GM04504 (cell line): Measurements from ENCODE around the gene ZNF385B.

ENCODE experiments used
- DNase-seq: peaks from one replicate; pipeline ENCODE4 v3.0.0-alpha.2; 2012; ENCODE audit warnings: low read depth

ZNF385B gene

DNA sequence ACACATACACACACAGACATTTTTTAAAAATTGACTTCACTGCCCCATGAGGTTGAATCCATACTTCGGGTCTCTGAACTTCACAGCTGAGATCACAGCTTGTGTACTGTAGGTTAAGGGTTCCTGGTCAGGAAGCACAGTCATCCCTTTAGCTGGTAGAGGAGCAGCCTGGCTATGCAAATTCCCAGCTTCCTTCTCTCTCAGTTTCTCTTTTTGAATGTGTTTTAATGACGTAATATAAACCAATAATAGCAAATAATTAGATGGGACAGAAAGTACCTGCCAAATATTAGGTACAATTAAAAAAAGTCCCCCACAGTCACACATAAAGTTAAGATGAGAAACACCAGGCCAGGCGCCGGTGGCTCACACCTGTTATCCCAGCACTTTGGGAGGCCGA is 178.7 kb downstream of the ZNF385B start:
- no peak for DNase-seq

DNA sequence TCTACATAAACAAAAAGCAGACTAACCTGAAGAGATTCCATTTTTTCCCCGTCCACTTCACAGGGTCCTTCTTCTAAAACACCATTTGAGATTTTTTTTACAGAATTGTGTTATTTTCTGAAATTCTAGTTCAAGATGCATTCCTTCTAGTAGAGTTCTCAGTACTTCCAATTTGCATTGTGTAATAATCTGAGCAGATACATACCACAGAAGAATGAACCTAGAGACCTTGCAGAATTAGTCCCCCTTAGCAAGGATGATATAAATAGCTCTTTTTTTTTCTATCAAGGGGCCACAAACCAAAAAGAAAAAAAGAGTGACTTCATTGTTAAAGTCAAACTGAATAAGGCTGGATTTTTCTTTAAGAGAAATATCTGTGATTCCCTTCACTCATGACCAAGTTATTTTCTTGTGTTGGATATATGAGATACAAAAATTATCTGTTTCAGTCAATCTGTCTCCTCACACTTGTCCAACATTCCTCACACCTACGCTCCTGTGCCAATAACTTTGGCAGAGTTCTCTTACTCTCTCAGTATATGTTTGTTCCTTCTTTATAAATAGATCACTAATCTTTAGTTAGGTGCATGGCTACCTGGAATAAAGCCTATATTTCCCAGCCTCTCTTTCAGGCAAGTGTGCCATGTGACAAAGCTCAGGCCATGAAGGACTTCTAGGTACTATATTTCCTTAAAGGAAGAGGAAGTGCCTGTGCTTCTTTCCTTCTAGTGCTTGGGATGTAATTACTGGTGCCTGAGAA is 183.5 kb downstream of the ZNF385B start:
- no peak for DNase-seq

DNA sequence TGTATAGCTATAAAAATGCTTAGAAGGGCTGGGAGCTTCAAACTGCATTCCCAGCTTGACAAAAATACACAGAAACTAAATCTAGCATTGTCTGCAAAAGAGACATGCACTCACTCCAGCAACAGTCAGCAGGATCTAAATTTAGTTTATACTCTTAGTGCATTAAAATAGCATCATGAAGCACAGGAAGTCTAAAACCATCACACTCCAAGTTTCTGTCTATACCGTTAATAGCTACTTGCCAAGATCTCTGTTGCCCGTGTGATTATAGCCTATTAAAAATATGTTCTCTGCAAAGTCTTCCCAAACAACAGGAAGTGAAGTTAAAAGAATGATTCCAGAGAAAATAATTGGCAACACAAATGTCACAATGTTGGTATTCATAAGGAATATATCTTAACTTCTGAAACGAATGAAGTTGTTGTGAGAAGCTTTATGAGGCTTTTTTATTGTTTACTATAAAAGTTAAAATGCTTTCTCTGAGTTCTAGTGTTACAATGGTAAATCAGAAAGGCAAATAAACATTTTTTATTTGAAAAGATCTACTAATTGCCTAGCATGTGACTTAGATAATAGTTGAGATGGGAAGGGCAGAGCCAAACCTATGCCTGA is 184.2 kb downstream of the ZNF385B start:
- peak; percentile 32 for DNase-seq

DNA sequence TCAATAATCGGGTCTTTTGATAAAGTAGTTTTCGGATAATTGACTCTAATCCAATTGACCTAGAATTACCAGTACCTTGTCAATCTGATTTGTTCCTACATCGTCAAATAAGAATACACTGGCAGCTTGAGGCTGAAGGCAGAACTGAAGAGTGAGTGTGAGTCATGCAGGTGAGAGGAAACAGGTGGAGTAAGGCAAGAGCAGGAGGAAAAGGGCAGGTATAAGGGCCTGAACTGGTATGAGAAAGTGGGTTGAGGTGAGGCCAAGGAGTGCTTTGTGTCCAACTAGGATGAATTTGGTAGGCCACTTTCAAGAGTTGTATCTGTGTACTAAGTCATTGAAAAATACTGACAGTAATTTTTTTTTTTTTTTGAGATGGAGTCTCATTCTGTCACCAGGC is 186.0 kb downstream of the ZNF385B start:
- no peak for DNase-seq

DNA sequence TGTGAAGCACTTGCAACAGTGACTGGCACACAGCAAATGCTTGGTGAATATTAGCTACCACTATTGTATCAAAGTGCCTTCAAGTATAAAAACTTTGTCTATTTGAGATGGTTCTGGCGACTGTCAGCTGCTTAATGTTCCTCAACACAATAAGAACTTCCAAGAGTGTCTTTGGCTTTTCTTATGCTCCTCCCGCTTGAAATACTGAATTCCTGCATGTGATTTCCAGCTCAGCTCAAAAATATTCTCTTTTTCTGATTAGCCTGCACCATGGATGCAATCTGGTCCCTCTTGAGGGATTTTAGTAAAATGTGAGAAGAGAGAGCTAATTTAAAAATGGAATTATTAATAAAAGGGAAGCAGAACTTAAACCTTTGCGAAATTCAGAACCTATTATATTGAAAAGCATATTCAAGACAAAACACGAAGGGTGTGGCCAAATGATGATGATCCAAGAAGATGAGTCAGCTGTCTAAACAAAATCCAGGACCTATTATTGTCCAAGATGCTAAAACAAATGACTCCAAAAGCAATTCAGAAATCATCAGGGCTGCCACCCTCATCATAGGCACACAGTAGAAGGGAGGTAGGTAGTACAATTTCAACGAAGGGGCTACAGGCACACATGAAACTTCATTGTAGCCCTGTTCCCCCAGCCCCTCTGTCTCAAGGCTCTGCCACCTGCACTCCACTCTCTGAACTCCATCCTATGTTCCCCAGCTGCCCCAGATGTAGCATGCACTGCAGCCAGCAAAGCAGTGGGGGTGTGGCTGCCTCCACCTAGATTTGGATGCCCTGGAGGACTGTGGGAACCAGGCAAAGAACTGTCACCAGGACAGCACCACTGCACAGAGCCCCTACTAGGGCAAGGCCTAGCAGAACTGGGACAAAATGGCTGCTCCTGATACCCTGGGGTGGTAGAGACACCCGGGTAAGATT is 190.1 kb downstream of the ZNF385B start:
- DNase-seq, result no peak

DNA sequence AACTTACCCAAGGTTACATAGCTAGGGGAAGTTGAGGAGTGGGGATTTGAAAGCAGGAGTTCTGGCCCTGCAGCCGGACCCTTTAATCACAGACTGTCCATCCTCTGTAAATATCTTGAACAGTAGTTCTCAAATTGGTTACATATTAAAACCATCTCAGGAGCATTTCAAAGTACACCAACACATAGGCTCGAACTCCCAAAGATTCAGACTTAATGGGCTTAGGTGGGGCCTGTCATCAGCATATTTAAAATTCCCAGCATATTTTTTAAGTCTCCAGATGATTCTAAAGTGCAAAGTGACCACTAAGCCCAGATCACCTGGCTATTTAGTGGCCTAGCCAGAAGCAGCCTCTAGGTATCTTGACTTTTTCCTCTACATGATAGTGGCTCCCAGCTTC is 192.2 kb downstream of the ZNF385B start:
- no peak for DNase-seq

DNA sequence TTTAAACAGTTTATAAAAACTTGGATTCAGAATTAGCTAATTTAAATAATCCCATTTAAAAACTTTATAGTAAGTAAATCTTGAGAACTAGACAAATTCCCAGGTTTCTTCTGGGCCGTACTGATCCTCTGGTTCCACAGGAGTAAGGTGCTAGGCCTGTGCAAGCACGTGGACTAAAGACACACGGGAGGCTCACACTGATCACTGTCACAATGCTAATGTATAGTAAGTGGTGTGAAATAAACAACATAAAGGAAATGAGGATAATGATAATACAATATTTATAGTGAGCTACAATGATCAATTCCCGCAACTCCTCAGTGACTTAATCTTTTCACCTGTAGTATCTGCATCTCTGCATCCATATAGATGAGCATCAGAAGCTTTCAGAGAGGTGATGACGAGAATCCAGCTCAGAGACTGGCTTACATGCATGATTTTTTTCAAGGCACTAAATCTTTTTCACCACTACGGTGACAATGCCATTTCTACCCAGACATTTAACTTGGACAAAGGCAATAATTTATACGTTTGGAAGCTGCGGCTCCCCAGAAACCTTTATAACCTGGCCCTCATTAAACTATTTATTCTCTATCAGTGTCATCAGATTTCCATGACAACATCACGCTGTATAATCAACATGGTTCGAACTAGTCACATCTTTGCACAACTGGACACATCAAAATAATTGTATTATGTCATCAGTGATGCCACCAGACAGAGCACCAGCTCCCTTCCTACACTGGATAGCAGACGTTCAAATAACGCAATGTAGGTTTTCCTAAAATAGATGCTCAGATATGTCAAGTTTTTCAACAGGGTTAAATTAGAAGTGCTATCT is 196.2 kb downstream of the ZNF385B start:
- no peak for DNase-seq

DNA sequence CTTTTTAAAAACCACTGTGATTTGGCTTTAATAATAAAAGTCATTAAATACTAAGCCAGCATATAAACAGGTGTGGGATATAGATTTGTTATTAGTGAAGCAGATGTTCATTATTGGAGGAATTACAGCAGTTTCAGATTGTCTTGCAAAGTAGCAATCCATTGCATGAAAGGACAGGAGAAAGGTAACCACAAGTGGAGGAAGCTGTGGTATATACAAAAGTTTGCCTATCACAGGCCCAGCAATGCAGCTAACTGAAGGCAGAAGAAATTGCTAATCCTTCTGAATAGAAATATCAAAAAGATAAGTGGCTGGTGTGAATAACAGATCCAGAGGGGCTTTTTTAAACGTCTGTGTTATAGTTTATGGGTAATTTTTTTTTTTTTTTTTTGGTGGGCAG is 199.4 kb downstream of the ZNF385B start:
- DNase-seq, result no peak

DNA sequence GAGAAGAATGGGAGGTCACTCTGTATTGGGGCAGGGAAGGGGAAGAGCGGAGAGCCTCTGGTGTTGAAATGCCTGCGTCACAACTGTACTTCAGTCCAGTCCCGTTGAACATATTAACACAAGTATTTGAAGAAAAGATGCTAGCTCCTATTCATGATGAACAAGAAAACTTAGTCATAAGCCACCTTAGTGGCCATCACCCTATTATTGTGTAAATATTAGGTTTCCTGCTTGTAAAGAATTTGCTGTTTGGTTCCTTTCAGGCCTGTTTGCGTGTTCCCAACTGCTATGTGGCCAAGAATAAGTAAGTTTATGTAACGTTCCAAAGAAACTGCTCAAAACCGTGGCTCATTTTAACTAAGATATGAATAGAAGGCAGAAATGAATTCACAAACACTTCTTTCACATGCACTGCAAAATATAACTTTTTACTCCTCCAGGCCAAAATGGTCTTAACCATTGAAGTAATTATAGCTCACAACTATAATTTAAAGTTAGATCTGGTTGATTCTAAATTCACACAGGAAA is 204.3 kb downstream of the ZNF385B start:
- DNase-seq, result no peak

DNA sequence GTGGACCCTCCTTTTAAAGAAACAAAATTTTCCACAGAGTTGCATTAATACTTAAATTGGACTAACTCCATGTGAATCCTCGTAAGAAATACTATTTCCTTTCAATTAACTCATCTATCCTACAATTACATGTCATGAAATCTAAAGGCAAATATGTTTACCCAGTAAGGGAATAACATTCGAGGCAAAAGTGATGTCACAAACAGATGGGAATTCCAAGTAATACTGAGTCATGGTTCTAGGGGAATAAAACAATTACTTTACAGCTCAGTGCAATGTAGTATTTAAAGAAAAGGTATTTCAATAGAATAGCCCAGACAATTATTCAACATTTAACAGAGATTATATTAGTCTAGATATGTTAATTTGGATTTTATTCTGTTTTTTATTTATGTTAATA is 205.8 kb downstream of the ZNF385B start:
- no peak for DNase-seq

DNA sequence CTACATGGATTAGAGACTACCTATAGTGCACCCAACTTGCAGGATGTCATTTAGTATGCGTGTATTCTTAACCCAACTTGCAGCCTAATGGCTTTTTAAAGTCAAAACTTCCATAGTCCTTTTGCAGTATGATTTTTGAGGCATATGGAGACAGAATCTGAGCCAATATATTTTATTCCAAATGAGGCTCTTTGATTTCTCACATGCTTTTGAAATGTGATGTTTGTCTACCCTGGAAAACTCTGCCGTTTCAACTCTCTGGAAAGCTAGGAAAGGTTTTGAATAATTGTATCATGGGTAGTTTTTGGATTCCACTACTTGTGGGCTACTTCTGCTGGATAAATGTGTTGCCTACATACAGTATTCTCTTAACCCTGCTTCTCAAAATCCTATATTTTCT is 206.6 kb downstream of the ZNF385B start:
- DNase-seq, result no peak

DNA sequence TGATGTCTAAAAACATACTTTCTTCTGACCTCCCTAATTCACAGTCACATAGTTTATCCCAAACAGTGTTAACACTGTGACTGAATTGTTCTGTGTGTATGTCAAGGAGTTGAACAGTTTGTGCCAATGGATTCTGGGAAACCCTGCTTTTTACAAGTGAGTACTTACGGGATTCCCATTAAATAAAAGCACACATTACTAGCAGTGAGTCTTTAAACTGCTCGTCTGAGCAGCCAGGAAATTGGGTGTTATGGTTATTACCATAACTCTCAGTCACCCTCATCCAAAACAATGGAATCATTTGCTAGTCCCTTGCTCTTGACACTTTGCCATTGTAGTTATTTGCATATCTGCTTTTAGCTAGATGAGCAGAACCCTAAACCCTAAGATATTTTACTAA is 209.1 kb downstream of the ZNF385B start:
- DNase-seq, result no peak

DNA sequence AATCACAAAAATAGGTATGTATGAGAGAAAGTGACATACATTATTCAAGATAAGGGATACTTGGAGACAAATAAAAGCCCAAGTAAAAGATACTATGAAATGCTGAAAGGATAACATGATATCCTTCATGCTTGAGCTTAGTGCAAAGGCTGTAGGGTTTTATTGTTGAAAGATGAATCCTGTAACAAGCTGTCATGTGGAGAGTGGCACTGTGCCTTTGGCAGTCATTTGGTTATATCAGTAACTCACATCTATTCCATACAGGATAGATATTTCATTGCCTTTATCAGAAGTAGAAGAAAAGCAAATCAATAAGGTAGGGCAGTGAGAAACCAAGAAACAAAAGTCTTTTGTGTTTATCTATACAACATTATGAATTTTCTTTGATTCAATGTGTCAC is 211.0 kb downstream of the ZNF385B start:
- DNase-seq, result no peak

DNA sequence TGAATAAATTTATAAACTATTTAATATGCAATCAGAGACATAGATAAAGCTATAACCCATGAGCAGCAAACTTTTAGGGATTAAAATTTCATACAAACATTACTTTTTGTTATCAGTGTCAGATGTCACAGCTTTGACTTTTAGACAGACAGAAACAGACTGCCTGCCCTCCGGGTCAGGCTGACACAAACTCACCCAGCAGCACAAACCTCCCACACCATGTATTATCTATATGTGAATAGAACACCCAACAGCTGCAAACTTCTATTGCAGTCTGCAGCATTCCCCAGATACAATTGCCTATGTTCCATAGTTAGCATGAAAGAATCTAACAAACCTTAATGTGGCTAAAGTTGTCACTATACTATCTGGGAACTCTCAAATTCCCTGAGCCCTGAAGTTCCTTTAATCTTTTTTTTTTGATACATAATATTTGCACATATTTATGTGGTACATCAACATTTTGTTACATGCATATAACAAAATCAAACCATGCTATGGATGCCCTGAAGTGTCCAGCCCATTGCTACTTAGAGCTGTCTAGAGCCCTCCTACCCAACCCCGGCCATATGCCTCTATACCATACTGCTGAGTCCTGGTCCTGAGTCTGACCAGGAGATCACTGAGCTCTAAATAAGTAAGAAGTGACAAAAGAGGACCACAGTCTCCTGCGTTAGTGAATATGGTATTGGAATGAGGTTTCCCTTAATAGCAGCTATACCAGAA is 214.4 kb downstream of the ZNF385B start:
- DNase-seq, result no peak

DNA sequence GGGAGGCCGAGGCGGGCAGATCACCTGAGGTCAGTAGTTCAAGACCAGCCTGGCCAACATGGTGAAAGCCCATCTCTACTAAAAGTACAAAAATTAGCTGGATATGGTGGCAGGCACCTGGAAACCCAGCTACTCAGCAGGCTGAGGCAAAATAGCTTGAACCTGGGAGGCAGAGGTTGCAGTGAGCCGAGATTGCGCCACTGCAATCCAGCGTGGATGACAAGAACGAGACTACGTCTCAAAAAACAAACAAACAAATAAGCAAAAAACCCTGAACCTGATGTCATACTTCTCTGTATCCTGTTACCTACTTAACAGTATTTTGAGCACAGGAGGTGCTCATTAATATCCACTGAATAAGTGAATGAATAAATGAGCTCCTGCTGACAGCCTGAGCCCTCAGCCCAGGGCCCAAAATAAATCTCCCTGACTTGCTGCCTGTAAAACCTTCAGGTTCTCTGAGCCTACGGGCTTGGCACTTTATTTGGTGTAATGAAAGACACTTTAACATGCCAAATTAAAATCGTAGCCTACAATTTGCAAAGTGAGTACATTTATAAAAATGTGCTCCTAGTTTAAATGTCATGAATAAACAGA is 215.1 kb downstream of the ZNF385B start:
- no peak for DNase-seq

DNA sequence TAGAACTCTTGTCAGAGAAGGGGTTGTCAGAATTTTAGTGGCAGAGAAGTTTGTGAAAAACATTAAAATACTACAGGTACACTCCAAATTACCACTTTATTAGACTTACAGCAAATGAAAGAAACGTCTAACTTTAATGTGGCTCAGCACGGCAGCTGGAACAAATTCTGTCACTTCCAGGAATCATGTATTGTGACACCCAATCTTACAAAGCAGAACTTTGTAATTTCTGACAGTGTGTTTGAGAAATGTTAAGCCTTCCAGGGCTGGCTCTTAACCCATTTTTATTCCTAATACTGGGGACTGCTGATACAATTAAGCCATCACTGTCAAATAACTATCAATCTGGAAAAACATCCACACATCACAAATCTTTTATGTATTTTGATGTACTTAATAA is 216.4 kb downstream of the ZNF385B start:
- DNase-seq, result no peak

DNA sequence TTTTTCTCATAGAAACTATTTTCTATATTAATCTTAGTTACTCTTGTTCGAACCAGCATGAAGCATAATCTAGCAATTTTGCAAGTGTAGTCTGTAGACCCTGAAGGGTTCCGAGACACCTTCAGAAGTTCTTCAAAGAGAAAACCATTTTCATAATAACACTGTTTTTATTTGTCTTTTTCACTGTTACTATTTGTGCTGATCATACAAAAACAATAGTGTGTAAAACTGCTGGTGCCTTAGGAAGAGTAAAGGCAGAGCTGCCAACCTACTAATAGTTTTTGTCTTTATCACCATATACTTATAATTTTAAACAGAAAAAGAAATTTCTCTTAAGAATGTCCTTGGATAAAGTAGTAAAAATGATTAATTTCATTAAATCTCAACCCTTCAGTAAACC is 218.9 kb downstream of the ZNF385B start:
- no peak for DNase-seq

DNA sequence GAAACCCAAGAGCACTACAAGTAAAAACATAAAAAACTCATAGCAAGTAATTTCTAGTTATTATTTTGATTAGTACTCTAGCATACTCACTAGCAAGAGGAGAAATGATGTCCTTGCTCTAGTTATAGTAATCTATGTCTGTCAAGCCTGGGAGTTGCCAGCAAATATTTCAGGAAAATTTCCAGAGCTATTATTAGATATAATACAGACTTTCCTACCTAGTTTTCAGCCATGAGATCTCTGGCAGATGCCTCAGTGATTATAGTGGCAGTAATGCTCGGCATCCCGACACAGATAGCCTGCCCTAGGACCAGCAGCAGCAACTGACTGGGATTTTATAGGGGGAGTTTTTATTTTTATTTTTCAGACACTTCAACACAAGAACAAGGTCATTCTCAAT is 224.4 kb downstream of the ZNF385B start:
- no peak for DNase-seq

DNA sequence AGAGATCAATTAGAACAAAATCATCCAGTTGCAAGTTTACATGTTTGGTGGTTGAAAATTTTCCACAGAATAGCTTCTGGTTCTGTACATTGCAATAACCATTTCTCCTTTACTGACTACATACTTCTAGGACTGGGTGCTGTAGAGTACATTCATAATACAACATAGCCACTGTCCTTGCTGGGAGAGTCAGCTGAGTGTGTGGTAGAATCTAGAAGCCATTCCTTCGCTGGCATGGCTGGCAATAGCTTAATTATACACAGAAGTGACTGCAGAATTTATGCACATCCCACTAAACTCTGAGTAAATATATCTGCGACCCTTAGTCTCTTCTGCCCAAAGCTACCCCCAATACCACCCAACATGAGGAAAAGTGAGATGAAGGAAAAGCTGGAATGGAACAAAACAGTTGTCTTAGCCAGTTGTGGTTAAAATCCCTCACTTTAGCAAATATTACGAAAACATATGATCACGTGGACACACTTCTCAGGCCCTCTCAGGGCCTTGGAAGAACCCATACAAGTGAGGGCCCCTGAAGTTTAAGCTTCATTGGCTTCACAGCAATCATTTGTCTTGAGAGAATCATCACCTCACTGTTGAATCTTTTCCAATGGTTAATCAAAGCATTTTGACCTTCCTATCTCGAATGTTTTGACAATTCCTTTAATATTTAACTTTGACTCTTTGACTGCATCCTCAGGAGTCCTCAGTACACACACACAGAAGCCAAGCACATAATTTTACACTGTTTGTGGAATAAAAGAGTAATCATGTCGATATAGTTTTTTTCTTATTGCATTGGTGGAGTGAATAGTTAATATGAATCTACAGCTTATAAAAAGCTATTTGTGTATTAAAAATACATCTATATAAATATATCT is 225.1 kb downstream of the ZNF385B start:
- no peak for DNase-seq
